K562 (cell line): ENCODE measurements around the gene GJA4. TPM values are rescaled to one million over a fixed set of nuclear protein-coding genes. Genes with fewer than 3 reads are reported as not detected.

ENCODE experiments used
- ARID3B ChIP-seq: fragments of 250-450 bp; sonication (Bioruptor Pico); IDR thresholded peaks from 2 replicates; pipeline ENCODE4 v1.4.0; 2020; ENCODE audit warnings: borderline replicate concordance
- HMGN3 ChIP-seq: IDR thresholded peaks from 2 replicates; pipeline ENCODE4 v1.6.1; 2011; ENCODE audit warnings: borderline replicate concordance, low read depth, mild to moderate bottlenecking, mixed read lengths, low read length; ENCODE audit not compliant: insufficient read length; ENCODE audit errors: extremely low read depth
- MTA2 ChIP-seq: fragments of 450-650 bp; IDR thresholded peaks from 2 replicates; pipeline ENCODE4 v1.6.1; 2016; ENCODE audit warnings: low read depth
- MXI1 ChIP-seq: IDR thresholded peaks from 2 replicates; pipeline ENCODE4 v1.6.1; 2011; ENCODE audit warnings: low read depth, mild to moderate bottlenecking, improper control_type of control experiment, low read length
- TEAD1 ChIP-seq, 2 experiments: fragments of 450-650 bp in 1 of 2; sonication (generic) in 1 of 2; formaldehyde crosslinking; IDR thresholded peaks; 2 replicates each; pipeline versions ENCODE4 v1.4.0 to v1.8.0; 2020 to 2022; ENCODE audit warnings: mild to moderate bottlenecking in 2 of 2, missing genetic modification reagents in 1 of 2
- ZNF311 ChIP-seq: fragments of 250-450 bp; sonication (Bioruptor Pico); IDR thresholded peaks from 2 replicates; pipeline ENCODE4 v1.4.0; 2020; ENCODE audit warnings: mild to moderate bottlenecking, moderate library complexity
- ZNF318 ChIP-seq, 2 experiments: fragments of 450-650 bp; IDR thresholded peaks; 2 replicates each; pipeline ENCODE4 v1.6.1; 2016; ENCODE audit warnings: mild to moderate bottlenecking in 2 of 2, borderline replicate concordance in 1 of 2, low read depth in 1 of 2, moderate library complexity in 1 of 2
- polyA plus RNA-seq, 8 experiments: library from polyadenylated mRNA; depleted of rRNA in 4 of 8; stranded (reverse) in 5 of 8; unstranded in 3 of 8; fragments of >200 nt; fragmentation: Nextera tagmentation in 2 of 8; fragmentation: Illumina TruSeq in 1 of 8; extraction: Ambion mirVana in 2 of 8; extraction: Trizol in 1 of 8; gene quantifications; 2 replicates each; pipeline versions ENCODE4 v1.2.1 to v1.2.3, GENCODE V29; 2011 to 2014; ENCODE audit warnings: inconsistent platforms in 1 of 8, missing spikeins in 1 of 8
- total RNA-seq, 7 experiments: library from RNA; depleted of rRNA in 6 of 7; stranded (reverse); fragments of >200 nt in 6 of 7; fragmentation: Illumina TruSeq in 2 of 7; extraction: Trizol in 2 of 7; gene quantifications; 2 replicates each; pipeline versions ENCODE4 v1.2.1 to v1.2.3, GENCODE V29; 2011 to 2021; ENCODE audit warnings: low replicate concordance in 1 of 7
- TF ChIP-seq, protein P1 (sequence below): sonication (generic); formaldehyde crosslinking; IDR thresholded peaks from 2 replicates; pipeline ENCODE4 v1.4.0; 2020; ENCODE audit warnings: mild to moderate bottlenecking, missing genetic modification reagents
- TF ChIP-seq, protein P2 (sequence below): sonication (generic); formaldehyde crosslinking; IDR thresholded peaks from 2 replicates; pipeline ENCODE4 v1.8.0; 2023; ENCODE audit warnings: mild to moderate bottlenecking, missing genetic modification reagents

Gene GJA4
- total and polyA plus RNA-seq, 9 of the 15 experiments (the other 6 are each of a cell fraction or from before 2014, with no cell fraction given): 0.16 to 0.24 TPM; not detected in 7

DNA sequence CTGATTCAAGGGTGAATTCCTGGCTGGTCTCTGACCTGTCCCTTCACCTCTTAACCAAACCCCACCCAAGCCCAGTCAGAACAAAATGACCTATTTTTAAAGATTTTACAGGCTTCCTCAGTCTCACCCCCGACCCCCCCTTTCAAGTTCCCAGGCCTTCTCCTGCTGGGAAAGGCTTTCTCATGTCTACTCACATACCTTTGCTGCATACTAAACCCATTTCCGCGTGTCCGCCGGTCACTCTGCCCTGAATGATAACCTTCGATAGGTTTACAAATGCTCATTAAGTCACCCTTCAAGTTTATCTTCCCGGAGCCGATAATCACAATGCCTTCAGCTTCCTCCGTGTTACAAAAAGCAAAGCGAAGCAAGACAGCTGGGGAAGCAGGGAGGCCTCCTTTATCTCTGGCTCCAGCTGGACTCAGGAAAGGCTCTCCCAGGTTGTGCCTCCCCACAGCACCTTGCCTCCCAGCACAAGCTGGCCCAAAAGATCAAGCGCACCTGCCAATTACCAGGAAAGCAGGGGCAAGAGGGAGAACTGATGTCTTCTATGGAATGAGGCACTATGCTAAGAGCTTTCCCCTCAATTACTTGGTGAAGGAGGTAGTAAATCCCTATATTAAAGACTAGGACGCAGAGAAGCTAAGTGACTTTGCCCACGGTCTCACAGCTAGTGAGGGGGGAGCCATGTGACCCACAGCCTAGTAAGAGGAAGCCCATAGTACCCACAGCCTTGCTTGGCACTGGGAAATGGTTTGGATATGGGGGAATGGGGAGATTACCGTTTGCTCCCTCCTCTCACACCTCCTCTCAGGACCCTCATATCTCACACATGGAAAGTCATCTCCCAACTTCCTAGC lies 50.8 kb downstream of the GJA4 start (continued):
- TF ChIP-seq, protein P1, sequence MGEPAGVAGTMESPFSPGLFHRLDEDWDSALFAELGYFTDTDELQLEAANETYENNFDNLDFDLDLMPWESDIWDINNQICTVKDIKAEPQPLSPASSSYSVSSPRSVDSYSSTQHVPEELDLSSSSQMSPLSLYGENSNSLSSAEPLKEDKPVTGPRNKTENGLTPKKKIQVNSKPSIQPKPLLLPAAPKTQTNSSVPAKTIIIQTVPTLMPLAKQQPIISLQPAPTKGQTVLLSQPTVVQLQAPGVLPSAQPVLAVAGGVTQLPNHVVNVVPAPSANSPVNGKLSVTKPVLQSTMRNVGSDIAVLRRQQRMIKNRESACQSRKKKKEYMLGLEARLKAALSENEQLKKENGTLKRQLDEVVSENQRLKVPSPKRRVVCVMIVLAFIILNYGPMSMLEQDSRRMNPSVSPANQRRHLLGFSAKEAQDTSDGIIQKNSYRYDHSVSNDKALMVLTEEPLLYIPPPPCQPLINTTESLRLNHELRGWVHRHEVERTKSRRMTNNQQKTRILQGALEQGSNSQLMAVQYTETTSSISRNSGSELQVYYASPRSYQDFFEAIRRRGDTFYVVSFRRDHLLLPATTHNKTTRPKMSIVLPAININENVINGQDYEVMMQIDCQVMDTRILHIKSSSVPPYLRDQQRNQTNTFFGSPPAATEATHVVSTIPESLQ (CRISPR knock-in tag): 0 out of 2 replicates have a peak, but pooled peaks have one; percentile 18
- TF ChIP-seq ZNF311 (CRISPR knock-in tag) (peak; percentile 85), MTA2 (peak; percentile 96), TEAD1 (CRISPR knock-in tag; IDR thresholded peaks at IDR 0.05) (peak in 1 of 2 experiments; percentile 54; a peak in 1 of 4 replicates), ARID3B (CRISPR knock-in tag) (no peak), HMGN3 (no peak), ZNF318 (IDR thresholded peaks at IDR 0.05; ENCODE audit: borderline replicate concordance in 1 of 2, low read depth in 1 of 2) (0 out of 4 replicates have a peak, but pooled peaks of 1 of the 2 experiments have one; percentile 36), MXI1 (peak; percentile 59; the same call in 1 of the 2 replicates)
- TF ChIP-seq, protein P2, sequence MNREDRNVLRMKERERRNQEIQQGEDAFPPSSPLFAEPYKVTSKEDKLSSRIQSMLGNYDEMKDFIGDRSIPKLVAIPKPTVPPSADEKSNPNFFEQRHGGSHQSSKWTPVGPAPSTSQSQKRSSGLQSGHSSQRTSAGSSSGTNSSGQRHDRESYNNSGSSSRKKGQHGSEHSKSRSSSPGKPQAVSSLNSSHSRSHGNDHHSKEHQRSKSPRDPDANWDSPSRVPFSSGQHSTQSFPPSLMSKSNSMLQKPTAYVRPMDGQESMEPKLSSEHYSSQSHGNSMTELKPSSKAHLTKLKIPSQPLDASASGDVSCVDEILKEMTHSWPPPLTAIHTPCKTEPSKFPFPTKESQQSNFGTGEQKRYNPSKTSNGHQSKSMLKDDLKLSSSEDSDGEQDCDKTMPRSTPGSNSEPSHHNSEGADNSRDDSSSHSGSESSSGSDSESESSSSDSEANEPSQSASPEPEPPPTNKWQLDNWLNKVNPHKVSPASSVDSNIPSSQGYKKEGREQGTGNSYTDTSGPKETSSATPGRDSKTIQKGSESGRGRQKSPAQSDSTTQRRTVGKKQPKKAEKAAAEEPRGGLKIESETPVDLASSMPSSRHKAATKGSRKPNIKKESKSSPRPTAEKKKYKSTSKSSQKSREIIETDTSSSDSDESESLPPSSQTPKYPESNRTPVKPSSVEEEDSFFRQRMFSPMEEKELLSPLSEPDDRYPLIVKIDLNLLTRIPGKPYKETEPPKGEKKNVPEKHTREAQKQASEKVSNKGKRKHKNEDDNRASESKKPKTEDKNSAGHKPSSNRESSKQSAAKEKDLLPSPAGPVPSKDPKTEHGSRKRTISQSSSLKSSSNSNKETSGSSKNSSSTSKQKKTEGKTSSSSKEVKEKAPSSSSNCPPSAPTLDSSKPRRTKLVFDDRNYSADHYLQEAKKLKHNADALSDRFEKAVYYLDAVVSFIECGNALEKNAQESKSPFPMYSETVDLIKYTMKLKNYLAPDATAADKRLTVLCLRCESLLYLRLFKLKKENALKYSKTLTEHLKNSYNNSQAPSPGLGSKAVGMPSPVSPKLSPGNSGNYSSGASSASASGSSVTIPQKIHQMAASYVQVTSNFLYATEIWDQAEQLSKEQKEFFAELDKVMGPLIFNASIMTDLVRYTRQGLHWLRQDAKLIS (CRISPR knock-in tag): no peak
